GM18508 (cell line): ENCODE measurements around the gene SLC2A5.
A peak's percentile ranks its signal among the peaks of the same experiment; 100 is the strongest.
"Not testable (repeated sequence)": the region's sequence is repeated elsewhere in the genome, so short reads cannot be mapped to it uniquely, and the experiment has no call there.

Source experiments
- ATAC-seq: cut with Tn5 transposase; IDR thresholded peaks from one replicate; pipeline ENCODE4 v1.9.1; 2021; ENCODE audit warnings: moderate number of reproducible peaks; ENCODE audit not compliant: insufficient read depth, unreplicated experiment

The SLC2A5 gene

GRCh38 chr1:9069326-9070100 lies at the start of gene SLC2A5:
Gene SLC2A5 (minus strand): TSS chr1:9069635. CDS start chr1:9069536, 99 bp downstream.
- peak; percentile 71 for ATAC-seq

- no peak for ATAC-seq
Measured at GRCh38 chr1:9118186-9118585, 48.8 kb upstream of the SLC2A5 start.

- ATAC-seq, result no peak
Measured at GRCh38 chr1:9115351-9116205, 46.1 kb upstream of the SLC2A5 start.

- ATAC-seq, result no peak
Measured at GRCh38 chr1:9112961-9113880, 43.8 kb upstream of the SLC2A5 start.

GRCh38 chr1:9111957-9112356 lies 42.5 kb upstream of the SLC2A5 start:
- ATAC-seq, result no peak

- no peak for ATAC-seq
Measured at GRCh38 chr1:9111357-9111691, 41.9 kb upstream of the SLC2A5 start.

- no peak for ATAC-seq
Measured at GRCh38 chr1:9110669-9111356, 41.4 kb upstream of the SLC2A5 start.

- no peak for ATAC-seq
Measured at GRCh38 chr1:9108056-9108665, 38.7 kb upstream of the SLC2A5 start.

GRCh38 chr1:9107136-9107535 lies 37.7 kb upstream of the SLC2A5 start:
- ATAC-seq, result no peak

- ATAC-seq, result no peak
Measured at GRCh38 chr1:9106286-9106685, 36.9 kb upstream of the SLC2A5 start.

GRCh38 chr1:9105336-9105867 lies 36.0 kb upstream of the SLC2A5 start:
- no peak for ATAC-seq

GRCh38 chr1:9101510-9102146 lies 32.2 kb upstream of the SLC2A5 start:
- ATAC-seq, result no peak

GRCh38 chr1:9100471-9101043 lies 31.1 kb upstream of the SLC2A5 start:
- ATAC-seq, result no peak

- no peak for ATAC-seq
Measured at GRCh38 chr1:9099555-9099954, 30.1 kb upstream of the SLC2A5 start.

- ATAC-seq, result no peak
Measured at GRCh38 chr1:9097947-9098705, 28.7 kb upstream of the SLC2A5 start.

- no peak for ATAC-seq
Measured at GRCh38 chr1:9095818-9096217, 26.4 kb upstream of the SLC2A5 start.

GRCh38 chr1:9093996-9094595 lies 24.7 kb upstream of the SLC2A5 start:
- not testable (repeated sequence) for ATAC-seq
